ENCODE data around the gene EN2. TPM values are rescaled to one million over a fixed set of nuclear protein-coding genes. Genes with fewer than 3 reads are reported as not detected.

EN2 gene
- total RNA-seq, 4 donors from 2014 or later = not detected

DNA sequence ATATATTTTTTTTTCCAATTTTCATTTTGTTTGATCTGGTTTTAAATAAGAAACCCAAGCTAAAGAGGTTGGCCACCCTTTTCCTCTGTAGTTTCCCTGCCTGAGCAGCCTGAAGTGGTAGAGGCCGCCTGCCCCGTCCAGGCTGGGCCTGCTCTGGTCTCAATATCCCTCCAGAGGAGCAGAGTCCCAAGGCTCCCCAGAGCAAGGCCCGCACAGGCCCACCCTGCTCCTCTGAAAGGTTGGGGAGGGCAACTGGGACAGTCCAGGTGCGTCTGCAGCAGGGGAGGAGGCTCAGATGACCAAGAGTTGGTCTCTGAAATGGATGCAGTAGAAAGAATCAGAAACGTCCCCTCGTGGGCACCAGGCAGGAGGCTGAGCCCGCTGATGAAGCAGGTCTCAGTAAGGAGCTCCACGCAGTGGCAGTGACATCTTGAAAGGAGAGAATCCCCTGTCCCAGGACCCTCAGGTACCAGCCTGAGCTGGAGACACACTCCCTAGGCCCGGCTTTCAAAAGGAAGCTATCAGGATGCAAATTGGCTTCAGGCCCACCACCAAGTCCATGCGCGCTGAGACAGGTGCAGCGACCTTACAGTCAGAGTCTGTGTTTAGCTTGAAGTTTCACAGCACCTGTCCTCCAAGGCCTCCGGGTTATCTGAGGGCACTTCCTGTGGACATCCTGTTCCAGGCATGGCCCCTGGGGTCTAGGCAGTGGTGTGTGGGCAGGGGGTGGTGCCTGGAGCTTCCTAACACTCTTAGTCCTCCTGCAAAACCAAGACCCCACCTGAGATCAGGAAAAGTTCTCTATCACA lies 37.7 kb downstream of the EN2 start:
- H3K27ac ChIP-seq = no peak overlapping the region
- intact Hi-C loops (cut with DNase I; ENCODE audit: low total_unique reads) (no loop called here), in situ Hi-C loops (cut with MboI; ENCODE audit: low pct_ligation_motif_present in 1 of 4, low pct_unique_long_range_greater_than_20kb in 1 of 4, low sequenced_read_pairs in 3 of 4) (no loop called here)
- TF ChIP-seq EP300 (IDR thresholded peaks at IDR 0.05; ENCODE audit: low read depth) (no peak), POLR2AphosphoS5 (IDR thresholded peaks at IDR 0.05) (no peak), POLR2A (IDR thresholded peaks at IDR 0.05) (no peak)
- TF ChIP-seq, protein P1, sequence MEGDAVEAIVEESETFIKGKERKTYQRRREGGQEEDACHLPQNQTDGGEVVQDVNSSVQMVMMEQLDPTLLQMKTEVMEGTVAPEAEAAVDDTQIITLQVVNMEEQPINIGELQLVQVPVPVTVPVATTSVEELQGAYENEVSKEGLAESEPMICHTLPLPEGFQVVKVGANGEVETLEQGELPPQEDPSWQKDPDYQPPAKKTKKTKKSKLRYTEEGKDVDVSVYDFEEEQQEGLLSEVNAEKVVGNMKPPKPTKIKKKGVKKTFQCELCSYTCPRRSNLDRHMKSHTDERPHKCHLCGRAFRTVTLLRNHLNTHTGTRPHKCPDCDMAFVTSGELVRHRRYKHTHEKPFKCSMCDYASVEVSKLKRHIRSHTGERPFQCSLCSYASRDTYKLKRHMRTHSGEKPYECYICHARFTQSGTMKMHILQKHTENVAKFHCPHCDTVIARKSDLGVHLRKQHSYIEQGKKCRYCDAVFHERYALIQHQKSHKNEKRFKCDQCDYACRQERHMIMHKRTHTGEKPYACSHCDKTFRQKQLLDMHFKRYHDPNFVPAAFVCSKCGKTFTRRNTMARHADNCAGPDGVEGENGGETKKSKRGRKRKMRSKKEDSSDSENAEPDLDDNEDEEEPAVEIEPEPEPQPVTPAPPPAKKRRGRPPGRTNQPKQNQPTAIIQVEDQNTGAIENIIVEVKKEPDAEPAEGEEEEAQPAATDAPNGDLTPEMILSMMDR (IDR thresholded peaks at IDR 0.05) = no peak
- WGBS, 2 donors (ENCODE audit: low coverage in 1 of 2) = 78 to 100% methylated on average over 1 to 11 of the region's 13 CpGs
- H3K36me3 ChIP-seq = no peaks in the 10 kb centered on the region
- H3K4me1 ChIP-seq = peaks cover 0 to 8% (median 7%) of the 10 kb centered on the region in 4 donors
- H3K9me3 ChIP-seq = no peaks in the 10 kb centered on the region
- no peak for DNase-seq
- peaks cover 86% of the 10 kb centered on the region for H3K27me3 ChIP-seq
- no peak overlapping the region for H3K4me3 ChIP-seq

DNA sequence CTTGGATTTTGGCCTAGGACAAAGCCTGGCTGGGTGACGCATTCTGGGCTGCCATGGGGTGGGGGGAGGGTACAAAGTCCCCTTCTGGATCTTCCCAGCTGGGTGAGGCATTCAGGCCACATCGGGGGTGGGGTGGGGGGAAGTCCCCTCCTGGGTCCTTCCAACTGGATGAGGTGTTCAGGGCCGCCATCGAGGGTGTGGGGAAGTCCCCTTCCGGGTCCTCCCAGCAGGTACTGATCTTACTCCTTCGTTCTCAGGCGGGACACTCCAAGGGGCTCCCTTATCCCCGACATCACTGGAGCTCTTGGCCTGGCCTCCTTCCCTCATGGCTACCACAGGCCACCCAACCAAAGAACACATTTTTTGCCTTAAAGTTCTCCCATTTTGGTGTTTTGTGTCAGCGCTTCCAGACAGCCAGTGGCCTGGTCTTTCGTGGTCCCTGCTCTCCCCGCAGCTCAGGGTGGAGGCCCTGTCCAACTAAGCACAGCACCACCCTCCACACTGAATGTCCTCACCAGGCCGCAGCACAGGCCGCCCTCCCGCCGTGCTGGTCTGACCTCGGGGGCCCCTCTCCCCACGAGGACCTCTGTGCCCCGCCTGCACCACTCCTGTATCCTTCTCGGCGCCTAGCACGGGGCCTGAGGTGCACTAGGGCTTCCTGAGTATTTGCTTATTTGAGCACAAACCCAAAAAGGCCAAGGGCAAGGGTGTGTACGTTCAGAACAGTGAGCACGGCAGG lies 38.5 kb downstream of the EN2 start:
- peaks cover 89% of the 10 kb centered on the region for H3K27me3 ChIP-seq
- DNase-seq = no peak
- no peak overlapping the region for H3K27ac ChIP-seq
- H3K9me3 ChIP-seq = no peaks in the 10 kb centered on the region
- H3K4me3 ChIP-seq = no peak overlapping the region
- intact Hi-C loops (cut with DNase I; ENCODE audit: low total_unique reads) (no loop called here), in situ Hi-C loops (cut with MboI; ENCODE audit: low pct_ligation_motif_present in 1 of 4, low pct_unique_long_range_greater_than_20kb in 1 of 4, low sequenced_read_pairs in 3 of 4) (no loop called here)
- whole genome bisulfite sequencing, 2 donors (ENCODE audit: low coverage in 1 of 2) = 84% methylated on average over 22 of the region's 23 CpGs; no CpG with 5 or more reads in 1 of the 2 donors
- H3K4me1 ChIP-seq = peaks cover 0 to under 1% (median 0%) of the 10 kb centered on the region in 4 donors
- TF ChIP-seq POLR2A (IDR thresholded peaks at IDR 0.05) (no peak), EP300 (IDR thresholded peaks at IDR 0.05; ENCODE audit: low read depth) (no peak), POLR2AphosphoS5 (IDR thresholded peaks at IDR 0.05) (no peak)
- TF ChIP-seq, protein P1 (IDR thresholded peaks at IDR 0.05) = no peak
- no peaks in the 10 kb centered on the region for H3K36me3 ChIP-seq

DNA sequence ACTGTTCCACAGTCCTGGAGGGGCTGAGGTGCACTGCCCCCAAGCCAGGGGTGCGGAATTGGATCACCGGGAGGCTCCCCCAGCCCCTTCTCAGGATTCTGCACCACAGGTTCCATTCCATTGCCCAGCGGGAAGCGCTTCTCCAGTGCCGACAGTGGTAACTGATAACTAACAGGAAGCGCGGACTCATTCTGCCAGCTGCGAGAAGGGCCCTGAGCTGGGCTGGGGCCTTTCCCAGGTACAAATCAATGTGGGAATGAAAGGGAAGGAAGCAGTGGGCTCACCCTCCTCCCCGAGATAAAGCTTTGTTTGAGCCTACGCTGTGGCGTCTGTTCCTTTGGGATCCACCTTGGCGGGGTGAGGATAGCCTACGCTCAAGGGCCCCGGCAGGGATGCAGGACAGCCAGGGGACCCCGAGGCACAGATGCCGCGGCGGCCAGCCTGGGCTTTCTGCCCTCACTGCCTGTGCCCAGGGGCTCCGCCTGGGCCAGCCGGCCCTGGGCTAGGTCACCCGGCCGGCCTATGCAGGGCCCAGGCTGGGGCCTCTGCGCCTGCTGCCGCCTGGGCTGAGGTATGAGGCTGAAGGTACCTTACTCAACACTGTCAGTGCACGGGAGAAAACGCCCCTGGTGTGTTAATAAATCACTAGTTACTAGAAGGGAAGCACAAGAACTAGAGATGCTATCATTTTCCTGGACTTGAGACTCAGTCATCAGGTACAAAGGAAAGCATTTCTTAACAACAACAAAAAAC lies 39.4 kb downstream of the EN2 start:
- H3K27me3 ChIP-seq = peaks cover 89% of the 10 kb centered on the region
- intact Hi-C loops (cut with DNase I; ENCODE audit: low total_unique reads) = no loop called here
- TF ChIP-seq EP300 (IDR thresholded peaks at IDR 0.05; ENCODE audit: low read depth) (no peak), POLR2AphosphoS5 (IDR thresholded peaks at IDR 0.05) (no peak), POLR2A (IDR thresholded peaks at IDR 0.05) (no peak)
- TF ChIP-seq, protein P1 (IDR thresholded peaks at IDR 0.05) = no peak
- H3K36me3 ChIP-seq = no peaks in the 10 kb centered on the region
- no peaks in the 10 kb centered on the region for H3K4me1 ChIP-seq
- in situ Hi-C loops (cut with MboI; ENCODE audit: low pct_ligation_motif_present in 1 of 4, low pct_unique_long_range_greater_than_20kb in 1 of 4, low sequenced_read_pairs in 3 of 4) = no loop called here
- 86% methylated on average over 22 of the region's 26 CpGs; no CpG with 5 or more reads in 1 of the 2 donors for WGBS, 2 donors (ENCODE audit: low coverage in 1 of 2)
- H3K9me3 ChIP-seq = no peaks in the 10 kb centered on the region
- DNase-seq = no peak
- H3K4me3 ChIP-seq = no peak overlapping the region
- no peak overlapping the region for H3K27ac ChIP-seq

DNA sequence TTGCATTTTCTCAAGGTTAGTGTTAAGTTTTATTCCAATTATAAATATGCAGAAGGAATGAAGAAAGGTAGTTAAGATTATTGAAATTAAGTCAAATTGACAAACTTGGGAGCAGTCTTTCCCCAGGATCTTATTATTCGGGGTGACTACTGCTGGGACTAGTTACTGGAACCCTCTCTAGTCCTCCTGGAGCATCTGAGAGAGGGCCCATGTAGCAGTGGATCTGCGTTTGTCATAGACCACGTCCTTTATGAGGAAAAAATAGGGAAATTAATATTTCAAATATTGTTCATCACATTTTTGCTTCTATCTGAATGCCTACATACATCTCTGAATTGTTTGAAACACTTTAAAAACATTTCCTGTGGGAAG lies 47.5 kb downstream of the EN2 start:
- H3K36me3 ChIP-seq = no peaks in the 10 kb centered on the region
- no peak overlapping the region for H3K27ac ChIP-seq
- no peak overlapping the region for H3K4me3 ChIP-seq
- in situ Hi-C loops (cut with MboI; ENCODE audit: low pct_ligation_motif_present in 1 of 4, low pct_unique_long_range_greater_than_20kb in 1 of 4, low sequenced_read_pairs in 3 of 4) (no loop called here), intact Hi-C loops (cut with DNase I; ENCODE audit: low total_unique reads) (no loop called here)
- H3K27me3 ChIP-seq = peaks cover 100% of the 10 kb centered on the region
- no peaks in the 10 kb centered on the region for H3K9me3 ChIP-seq
- 40 to 47% methylated on average over 3 of the region's 3 CpGs for WGBS, 2 donors (ENCODE audit: low coverage in 1 of 2)
- no peak for DNase-seq
- peaks cover 0 to 10% (median 4%) of the 10 kb centered on the region in 4 donors for H3K4me1 ChIP-seq
- TF ChIP-seq POLR2AphosphoS5 (IDR thresholded peaks at IDR 0.05) = no peak
- no peak for TF ChIP-seq POLR2A (IDR thresholded peaks at IDR 0.05)
- TF ChIP-seq, protein P1 (IDR thresholded peaks at IDR 0.05) = no peak
- no peak for TF ChIP-seq EP300 (IDR thresholded peaks at IDR 0.05; ENCODE audit: low read depth)

Measured in transverse colon (tissue), 4 donors.